HL-60 (cell line): ENCODE measurements around the gene CNOT11.

ENCODE experiments used
- DNase-seq, 2 experiments: peaks; one replicate each; pipeline ENCODE4 v3.0.0-alpha.2; 2010 to 2020; ENCODE audit warnings: low read depth in 1 of 2, low spot score in 1 of 2
- H3K27ac ChIP-seq: fragments of 250-450 bp; sonication (Bioruptor Pico); replicated peaks from 2 replicates; pipeline ENCODE4 v1.5.1; 2020; ENCODE audit warnings: mild to moderate bottlenecking, moderate library complexity
- H3K27me3 ChIP-seq: fragments of 250-450 bp; sonication (Bioruptor Pico); 2 replicates; pipeline ENCODE4 v1.5.1; 2021; ENCODE audit warnings: mild to moderate bottlenecking, moderate library complexity; ENCODE audit not compliant: insufficient read depth, poor library complexity, severe bottlenecking
- H3K4me3 ChIP-seq: replicated peaks from 2 replicates; pipeline ENCODE4 v1.5.1; 2011; ENCODE audit warnings: mild to moderate bottlenecking, control low read depth, low read length; ENCODE audit not compliant: insufficient read depth
- CTCF ChIP-seq: IDR thresholded peaks from one replicate; pipeline ENCODE4 v1.5.1; 2011; ENCODE audit warnings: low read length, control low read depth, inconsistent platforms; ENCODE audit not compliant: insufficient read depth
- GABPA ChIP-seq: IDR thresholded peaks from 2 replicates; pipeline ENCODE4 v1.6.1; 2012; ENCODE audit warnings: low read depth
- POLR2AphosphoS5 ChIP-seq: IDR thresholded peaks from 2 replicates; pipeline ENCODE4 v1.6.1; 2012; ENCODE audit warnings: low read depth
- REST ChIP-seq: IDR thresholded peaks from 2 replicates; pipeline ENCODE4 v1.6.1; 2012; ENCODE audit warnings: low read depth; ENCODE audit not compliant: insufficient replicate concordance
- SPI1 ChIP-seq: IDR thresholded peaks from 2 replicates; pipeline ENCODE4 v1.6.1; 2012; ENCODE audit warnings: low read depth, mild to moderate bottlenecking, borderline replicate concordance

CNOT11 gene

GRCh38 chr2:101291973-101292372 is 39.3 kb downstream of the CNOT11 start:
- TF ChIP-seq POLR2AphosphoS5 (no peak), CTCF (no peak), SPI1 (no peak), REST (no peak), GABPA (no peak)
- no peaks in the 10 kb centered on the region for H3K27me3 ChIP-seq
- no peak overlapping the region for H3K4me3 ChIP-seq
- H3K27ac ChIP-seq: no peak overlapping the region
- no peak for DNase-seq

DNA sequence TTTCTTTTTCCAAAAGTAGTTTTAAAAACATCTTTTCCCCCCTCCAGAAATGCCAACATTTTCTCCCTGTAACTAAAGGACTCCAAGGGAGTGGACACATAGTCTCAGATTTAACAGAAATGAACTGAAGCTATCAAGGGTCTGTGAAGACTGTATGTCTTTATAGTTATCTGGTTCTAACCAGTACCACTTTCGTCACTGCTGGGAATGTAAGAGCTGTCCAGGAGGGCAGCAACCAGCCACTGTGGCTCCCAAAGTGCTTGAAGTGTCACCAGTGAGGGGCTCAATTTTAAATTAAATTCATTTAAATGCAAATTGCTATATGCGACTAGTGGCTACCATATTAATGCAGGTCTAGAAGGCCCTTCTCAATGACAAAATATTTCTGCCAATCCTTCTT is 40.9 kb downstream of the CNOT11 start:
- Histone ChIP-seq H3K4me3 (no peak overlapping the region), H3K27me3 (no peaks in the 10 kb centered on the region), H3K27ac (no peak overlapping the region)
- TF ChIP-seq GABPA (no peak), REST (no peak), POLR2AphosphoS5 (no peak), SPI1 (no peak), CTCF (no peak)
- DNase-seq: no peak

DNA sequence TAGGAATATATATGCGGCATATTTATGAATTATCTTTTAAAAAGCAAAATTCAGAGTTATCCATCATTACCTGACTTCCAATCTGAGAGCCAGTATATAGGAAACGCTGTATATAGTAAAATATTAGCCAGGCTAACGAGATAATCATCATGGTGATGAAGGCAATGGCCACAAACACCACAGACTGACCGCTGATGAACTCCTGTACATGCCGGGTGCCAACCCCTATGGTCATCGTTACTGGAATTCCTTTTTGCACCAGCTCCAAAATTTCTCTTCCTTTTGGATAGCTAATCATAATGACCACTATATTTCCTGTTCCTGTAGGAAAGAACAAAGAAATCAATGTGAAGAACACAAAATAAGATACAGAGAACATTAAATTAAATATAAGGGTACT is 42.2 kb downstream of the CNOT11 start:
- H3K27ac ChIP-seq: no peak overlapping the region
- H3K27me3 ChIP-seq: no peaks in the 10 kb centered on the region
- H3K4me3 ChIP-seq: no peak overlapping the region
- TF ChIP-seq SPI1 (no peak), GABPA (no peak), POLR2AphosphoS5 (no peak), REST (no peak)
- DNase-seq: no peak

- H3K27ac ChIP-seq: no peak overlapping the region
- no peak overlapping the region for H3K4me3 ChIP-seq
- no peak for TF ChIP-seq CTCF
- no peak for TF ChIP-seq POLR2AphosphoS5
- TF ChIP-seq REST: no peak
- TF ChIP-seq SPI1: no peak
- no peak for TF ChIP-seq GABPA
- no peak for DNase-seq
- H3K27me3 ChIP-seq: no peaks in the 10 kb centered on the region
Measured at GRCh38 chr2:101295895-101296294, 43.2 kb downstream of the CNOT11 start.
